ENCODE data around the gene ATP11A.

Gene ATP11A

GRCh38 chr13:112759827-112760226, 70.0 kb downstream of the ATP11A start:
- no peaks in the 10 kb centered on the region for H3K27me3 ChIP-seq (ENCODE audit: insufficient read depth, poor library complexity, severe bottlenecking)
- H3K36me3 ChIP-seq (ENCODE audit: low read depth): no peaks in the 10 kb centered on the region
- no peak overlapping the region for H3K27ac ChIP-seq (ENCODE audit: poor library complexity, severe bottlenecking)
- ATAC-seq (ENCODE audit: low read depth) (no peak), DNase-seq (ENCODE audit: low spot score) (no peak)
- no peaks in the 10 kb centered on the region for H3K9me3 ChIP-seq (ENCODE audit: severe bottlenecking)
- no peak overlapping the region for H3K4me3 ChIP-seq (ENCODE audit: severe bottlenecking)
- TF ChIP-seq, protein P1, sequence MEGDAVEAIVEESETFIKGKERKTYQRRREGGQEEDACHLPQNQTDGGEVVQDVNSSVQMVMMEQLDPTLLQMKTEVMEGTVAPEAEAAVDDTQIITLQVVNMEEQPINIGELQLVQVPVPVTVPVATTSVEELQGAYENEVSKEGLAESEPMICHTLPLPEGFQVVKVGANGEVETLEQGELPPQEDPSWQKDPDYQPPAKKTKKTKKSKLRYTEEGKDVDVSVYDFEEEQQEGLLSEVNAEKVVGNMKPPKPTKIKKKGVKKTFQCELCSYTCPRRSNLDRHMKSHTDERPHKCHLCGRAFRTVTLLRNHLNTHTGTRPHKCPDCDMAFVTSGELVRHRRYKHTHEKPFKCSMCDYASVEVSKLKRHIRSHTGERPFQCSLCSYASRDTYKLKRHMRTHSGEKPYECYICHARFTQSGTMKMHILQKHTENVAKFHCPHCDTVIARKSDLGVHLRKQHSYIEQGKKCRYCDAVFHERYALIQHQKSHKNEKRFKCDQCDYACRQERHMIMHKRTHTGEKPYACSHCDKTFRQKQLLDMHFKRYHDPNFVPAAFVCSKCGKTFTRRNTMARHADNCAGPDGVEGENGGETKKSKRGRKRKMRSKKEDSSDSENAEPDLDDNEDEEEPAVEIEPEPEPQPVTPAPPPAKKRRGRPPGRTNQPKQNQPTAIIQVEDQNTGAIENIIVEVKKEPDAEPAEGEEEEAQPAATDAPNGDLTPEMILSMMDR (IDR thresholded peaks at IDR 0.05; ENCODE audit: poor library complexity, severe bottlenecking): no peak
- H3K4me1 ChIP-seq (ENCODE audit: insufficient read depth, poor library complexity, severe bottlenecking): no peaks in the 10 kb centered on the region

DNA sequence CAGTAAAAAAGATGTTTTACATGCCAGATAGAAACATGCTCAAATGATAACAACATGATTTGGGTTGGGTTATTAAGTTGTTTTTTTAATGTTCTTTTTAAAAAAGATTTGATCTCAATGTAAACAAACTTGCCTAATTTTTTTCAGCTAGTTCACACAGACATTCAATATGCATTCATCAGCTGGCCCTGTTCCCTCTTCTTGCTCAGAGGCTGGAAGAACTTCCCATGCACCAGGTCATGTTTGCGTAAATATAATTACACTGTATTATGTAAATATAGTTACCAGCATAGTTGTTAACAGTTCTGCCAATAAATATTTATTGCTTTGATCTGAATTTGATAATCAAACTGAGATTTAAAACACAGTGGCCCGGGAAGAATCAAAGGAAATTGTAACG, 70.6 kb downstream of the ATP11A start:
- H3K36me3 ChIP-seq (ENCODE audit: low read depth): no peaks in the 10 kb centered on the region
- no peaks in the 10 kb centered on the region for H3K9me3 ChIP-seq (ENCODE audit: severe bottlenecking)
- TF ChIP-seq, protein P1 (IDR thresholded peaks at IDR 0.05; ENCODE audit: poor library complexity, severe bottlenecking): no peak
- H3K4me3 ChIP-seq (ENCODE audit: severe bottlenecking): no peak overlapping the region
- H3K27me3 ChIP-seq (ENCODE audit: insufficient read depth, poor library complexity, severe bottlenecking): no peaks in the 10 kb centered on the region
- DNase-seq (ENCODE audit: low spot score): no peak
- no peak overlapping the region for H3K27ac ChIP-seq (ENCODE audit: poor library complexity, severe bottlenecking)
- no peaks in the 10 kb centered on the region for H3K4me1 ChIP-seq (ENCODE audit: insufficient read depth, poor library complexity, severe bottlenecking)
- ATAC-seq (ENCODE audit: low read depth): no peak

DNA sequence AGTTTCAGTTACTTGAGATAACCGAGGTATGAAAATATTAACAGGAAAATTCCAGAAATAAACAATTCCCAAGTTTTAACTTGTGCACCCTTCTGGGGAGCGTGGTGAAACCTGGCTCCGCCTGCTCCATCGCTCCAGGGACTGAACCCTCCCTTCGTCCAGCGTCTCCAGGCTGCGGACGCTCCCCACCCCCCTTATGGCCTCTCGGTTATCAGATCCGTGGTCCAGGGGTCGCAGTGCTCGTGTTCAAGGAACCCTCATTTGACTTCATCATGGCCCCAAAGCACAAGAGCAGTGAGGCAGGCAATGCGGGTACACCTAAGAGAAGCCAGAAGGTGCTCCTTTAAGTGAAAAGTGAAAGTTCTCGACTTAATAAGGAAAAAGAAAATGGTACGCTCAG, 71.1 kb downstream of the ATP11A start:
- H3K36me3 ChIP-seq (ENCODE audit: low read depth): no peaks in the 10 kb centered on the region
- TF ChIP-seq, protein P1 (IDR thresholded peaks at IDR 0.05; ENCODE audit: poor library complexity, severe bottlenecking): no peak

GRCh38 chr13:112761701-112762689, 72.2 kb downstream of the ATP11A start:
- Histone ChIP-seq H3K9me3 (ENCODE audit: severe bottlenecking) (no peaks in the 10 kb centered on the region), H3K4me1 (ENCODE audit: insufficient read depth, poor library complexity, severe bottlenecking) (no peaks in the 10 kb centered on the region), H3K4me3 (ENCODE audit: severe bottlenecking) (no peak overlapping the region), H3K27ac (ENCODE audit: poor library complexity, severe bottlenecking) (no peak overlapping the region), H3K36me3 (ENCODE audit: low read depth) (no peaks in the 10 kb centered on the region), H3K27me3 (ENCODE audit: insufficient read depth, poor library complexity, severe bottlenecking) (no peaks in the 10 kb centered on the region)
- ATAC-seq (ENCODE audit: low read depth) (no peak), DNase-seq (ENCODE audit: low spot score) (no peak)
- TF ChIP-seq, protein P1 (IDR thresholded peaks at IDR 0.05; ENCODE audit: poor library complexity, severe bottlenecking): no peak

More for the DNA sequence above, 71.1 kb downstream of the ATP11A start:
- ATAC-seq (ENCODE audit: low read depth) (no peak), DNase-seq (ENCODE audit: low spot score) (no peak)
- Histone ChIP-seq H3K27ac (ENCODE audit: poor library complexity, severe bottlenecking) (no peak overlapping the region), H3K9me3 (ENCODE audit: severe bottlenecking) (no peaks in the 10 kb centered on the region), H3K4me3 (ENCODE audit: severe bottlenecking) (no peak overlapping the region), H3K4me1 (ENCODE audit: insufficient read depth, poor library complexity, severe bottlenecking) (no peaks in the 10 kb centered on the region), H3K27me3 (ENCODE audit: insufficient read depth, poor library complexity, severe bottlenecking) (no peaks in the 10 kb centered on the region)

- H3K36me3 ChIP-seq (ENCODE audit: low read depth): no peaks in the 10 kb centered on the region
- H3K27ac ChIP-seq (ENCODE audit: poor library complexity, severe bottlenecking): no peak overlapping the region
- TF ChIP-seq, protein P1 (IDR thresholded peaks at IDR 0.05; ENCODE audit: poor library complexity, severe bottlenecking): no peak
- no peak overlapping the region for H3K4me3 ChIP-seq (ENCODE audit: severe bottlenecking)
- H3K9me3 ChIP-seq (ENCODE audit: severe bottlenecking): no peaks in the 10 kb centered on the region
- no peaks in the 10 kb centered on the region for H3K4me1 ChIP-seq (ENCODE audit: insufficient read depth, poor library complexity, severe bottlenecking)
- ATAC-seq (ENCODE audit: low read depth) (no peak), DNase-seq (ENCODE audit: low spot score) (no peak)
- H3K27me3 ChIP-seq (ENCODE audit: insufficient read depth, poor library complexity, severe bottlenecking): no peaks in the 10 kb centered on the region
Measured at GRCh38 chr13:112762690-112763080, 72.8 kb downstream of the ATP11A start.

Data from RWPE2 (cell line).